ENCODE data around the gene ZNF287.

Gene ZNF287

GRCh38 chr17:16516594-16517051 lies 52.4 kb downstream of the ZNF287 start:
- no peak for DNase-seq (ENCODE audit: low spot score)
- TF ChIP-seq CTCF (IDR thresholded peaks at IDR 0.05): no peak
- peak overlapping the region; percentile 56 for H3K4me3 ChIP-seq
- no peak overlapping the region for H3K27ac ChIP-seq

- TF ChIP-seq CTCF (IDR thresholded peaks at IDR 0.05): no peak
These were observed 53.1 kb downstream of the ZNF287 start for GRCh38 chr17:16515933-16516332.

GRCh38 chr17:16513873-16514272 lies 55.1 kb downstream of the ZNF287 start:
- TF ChIP-seq CTCF (IDR thresholded peaks at IDR 0.05): no peak
- DNase-seq (ENCODE audit: low spot score): no peak
- H3K4me3 ChIP-seq: no peak overlapping the region
- no peak overlapping the region for H3K27ac ChIP-seq

More at GRCh38 chr17:16515933-16516332, 53.1 kb downstream of the ZNF287 start:
- DNase-seq (ENCODE audit: low spot score): no peak
- Histone ChIP-seq H3K27ac (no peak overlapping the region), H3K4me3 (no peak overlapping the region)

- H3K4me3 ChIP-seq: no peak overlapping the region
- DNase-seq (ENCODE audit: low spot score): no peak
- no peak overlapping the region for H3K27ac ChIP-seq
- TF ChIP-seq CTCF (IDR thresholded peaks at IDR 0.05): no peak
These were observed 57.0 kb downstream of the ZNF287 start for GRCh38 chr17:16512011-16512410.

GRCh38 chr17:16511593-16511992 lies 57.4 kb downstream of the ZNF287 start:
- H3K4me3 ChIP-seq: no peak overlapping the region
- no peak overlapping the region for H3K27ac ChIP-seq
- DNase-seq (ENCODE audit: low spot score): no peak
- no peak for TF ChIP-seq CTCF (IDR thresholded peaks at IDR 0.05)

- no peak overlapping the region for H3K4me3 ChIP-seq
- no peak for DNase-seq (ENCODE audit: low spot score)
- H3K27ac ChIP-seq: no peak overlapping the region
These were observed 61.0 kb downstream of the ZNF287 start for GRCh38 chr17:16507918-16508533.

More at GRCh38 chr17:16507918-16508533, 61.0 kb downstream of the ZNF287 start:
- TF ChIP-seq CTCF (IDR thresholded peaks at IDR 0.05): no peak

All from coronary artery (tissue), 2 donors.